Neural progenitor cell (in vitro differentiated cells): ENCODE data around the gene BMPR1B. TPM values are rescaled to one million over a fixed set of nuclear protein-coding genes. Genes with fewer than 3 reads are reported as not detected.

Experiments
- DNase-seq: peaks from one replicate; pipeline ENCODE4 v3.0.0-alpha.2; 2016; ENCODE audit warnings: low spot score
- H2AFZ ChIP-seq: fragments of 200-600 bp; sonication (generic); replicated peaks from 2 replicates; pipeline ENCODE4 v1.6.1; 2016; ENCODE audit warnings: antibody characterized with exemption
- H3F3A ChIP-seq: fragments of 200-600 bp; sonication (generic); 2 replicates; pipeline ENCODE4 v1.6.1; 2016; ENCODE audit warnings: antibody characterized with exemption, low read depth
- H3K27ac ChIP-seq: fragments of 200-600 bp; sonication (generic); 2 replicates; pipeline ENCODE4 v1.5.1; 2016; ENCODE audit warnings: mild to moderate bottlenecking
- H3K27me3 ChIP-seq: fragments of 200-600 bp; sonication (generic); 2 replicates; pipeline ENCODE4 v1.6.1; 2016; ENCODE audit warnings: mild to moderate bottlenecking, moderate library complexity
- H3K36me3 ChIP-seq: fragments of 200-600 bp; sonication (generic); 2 replicates; pipeline ENCODE4 v1.5.1; 2016
- H3K4me1 ChIP-seq: fragments of 200-600 bp; sonication (generic); 2 replicates; pipeline ENCODE4 v1.6.1; 2016; ENCODE audit warnings: mixed run types
- H3K4me2 ChIP-seq: fragments of 200-600 bp; sonication (generic); 2 replicates; pipeline ENCODE4 v1.6.1; 2016
- H3K4me3 ChIP-seq: fragments of 200-600 bp; sonication (generic); 2 replicates; pipeline ENCODE4 v1.5.1; 2016
- H3K79me2 ChIP-seq: fragments of 200-600 bp; sonication (generic); 2 replicates; pipeline ENCODE4 v1.6.1; 2016; ENCODE audit warnings: low read depth
- H3K9ac ChIP-seq: fragments of 200-600 bp; sonication (generic); 2 replicates; pipeline ENCODE4 v1.6.1; 2016
- H3K9me3 ChIP-seq: fragments of 200-600 bp; sonication (generic); 2 replicates; pipeline ENCODE4 v1.5.1; 2016; ENCODE audit warnings: low read depth
- H4K20me1 ChIP-seq: fragments of 200-600 bp; sonication (generic); 2 replicates; pipeline ENCODE4 v1.6.1; 2016; ENCODE audit warnings: low read depth
- H3K27ac Mint-ChIP-seq: 3 replicates; pipeline ENCODE4 v1.8.0; 2021; ENCODE audit warnings: mixed read lengths
- H3K27me3 Mint-ChIP-seq: 2 replicates; pipeline ENCODE4 v1.8.0; 2022; ENCODE audit warnings: low read depth, mild to moderate bottlenecking, inconsistent platforms, moderate library complexity, mixed read lengths; ENCODE audit not compliant: insufficient read depth
- H3K36me3 Mint-ChIP-seq: 3 replicates; pipeline ENCODE4 v1.8.0; 2021; ENCODE audit warnings: mixed read lengths
- H3K4me1 Mint-ChIP-seq: 3 replicates; pipeline ENCODE4 v1.8.0; 2021; ENCODE audit warnings: mixed read lengths
- H3K4me3 Mint-ChIP-seq: 3 replicates; pipeline ENCODE4 v1.8.0; 2021; ENCODE audit warnings: mild to moderate bottlenecking, moderate library complexity, mixed read lengths
- H3K9me3 Mint-ChIP-seq: 3 replicates; pipeline ENCODE4 v1.8.0; 2020; ENCODE audit warnings: mixed read lengths
- EZH2 ChIP-seq: fragments of 200-600 bp; sonication (generic); IDR thresholded peaks from 2 replicates; pipeline ENCODE4 v1.6.1; 2017; ENCODE audit warnings: antibody characterized with exemption, mild to moderate bottlenecking, moderate library complexity
- EZH2phosphoT487 ChIP-seq: fragments of 200-600 bp; sonication (generic); IDR thresholded peaks from 2 replicates; pipeline ENCODE4 v1.6.1; 2017; ENCODE audit warnings: antibody characterized with exemption
- total RNA-seq: library from RNA; depleted of rRNA; stranded (reverse); fragments of >200 nt; gene quantifications from 2 replicates; pipeline ENCODE4 v1.2.3, GENCODE V29; 2015; ENCODE audit warnings: low replicate concordance
- TF ChIP-seq, protein P1 (sequence below): fragments of 200-600 bp; sonication (generic); IDR thresholded peaks from 2 replicates; pipeline ENCODE4 v1.5.1; 2017; ENCODE audit warnings: antibody characterized with exemption, mild to moderate bottlenecking

The BMPR1B gene
- total RNA-seq, 1 donor from 2014 or later = 2.7 TPM

GRCh38 chr4:94941706-94942105 lies 184.0 kb downstream of the BMPR1B start:
- H3K36me3 Mint-ChIP-seq = no peaks in the 10 kb centered on the region

GRCh38 chr4:94944726-94945125 lies 187.0 kb downstream of the BMPR1B start:
- Mint-ChIP-seq H3K27me3 (peaks cover 2% of the 10 kb centered on the region), H3K9me3 (peaks cover 6% of the 10 kb centered on the region), H3K36me3 (peaks cover under 1% of the 10 kb centered on the region), H3K4me1 (peaks cover 8% of the 10 kb centered on the region), H3K4me3 (no peak overlapping the region), H3K27ac (no peak overlapping the region)
- peaks cover 15% of the 10 kb centered on the region for H3K4me1 ChIP-seq
- no peaks in the 10 kb centered on the region for H3K9me3 ChIP-seq
- DNase-seq = no peak
- H3K27me3 ChIP-seq = no peaks in the 10 kb centered on the region
- H3K4me2 ChIP-seq = no peak overlapping the region
- H2AFZ ChIP-seq = no peak overlapping the region
- TF ChIP-seq EZH2phosphoT487 (no peak), EZH2 (no peak)
- TF ChIP-seq, protein P1, sequence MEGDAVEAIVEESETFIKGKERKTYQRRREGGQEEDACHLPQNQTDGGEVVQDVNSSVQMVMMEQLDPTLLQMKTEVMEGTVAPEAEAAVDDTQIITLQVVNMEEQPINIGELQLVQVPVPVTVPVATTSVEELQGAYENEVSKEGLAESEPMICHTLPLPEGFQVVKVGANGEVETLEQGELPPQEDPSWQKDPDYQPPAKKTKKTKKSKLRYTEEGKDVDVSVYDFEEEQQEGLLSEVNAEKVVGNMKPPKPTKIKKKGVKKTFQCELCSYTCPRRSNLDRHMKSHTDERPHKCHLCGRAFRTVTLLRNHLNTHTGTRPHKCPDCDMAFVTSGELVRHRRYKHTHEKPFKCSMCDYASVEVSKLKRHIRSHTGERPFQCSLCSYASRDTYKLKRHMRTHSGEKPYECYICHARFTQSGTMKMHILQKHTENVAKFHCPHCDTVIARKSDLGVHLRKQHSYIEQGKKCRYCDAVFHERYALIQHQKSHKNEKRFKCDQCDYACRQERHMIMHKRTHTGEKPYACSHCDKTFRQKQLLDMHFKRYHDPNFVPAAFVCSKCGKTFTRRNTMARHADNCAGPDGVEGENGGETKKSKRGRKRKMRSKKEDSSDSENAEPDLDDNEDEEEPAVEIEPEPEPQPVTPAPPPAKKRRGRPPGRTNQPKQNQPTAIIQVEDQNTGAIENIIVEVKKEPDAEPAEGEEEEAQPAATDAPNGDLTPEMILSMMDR = no peak
- no peaks in the 10 kb centered on the region for H4K20me1 ChIP-seq
- H3K4me3 ChIP-seq = no peak overlapping the region
- H3K9ac ChIP-seq = no peak overlapping the region
- no peaks in the 10 kb centered on the region for H3K79me2 ChIP-seq
- no peaks in the 10 kb centered on the region for H3F3A ChIP-seq
- H3K36me3 ChIP-seq = no peaks in the 10 kb centered on the region
- no peak overlapping the region for H3K27ac ChIP-seq

More at GRCh38 chr4:94941706-94942105, 184.0 kb downstream of the BMPR1B start:
- no peak overlapping the region for H3K4me3 Mint-ChIP-seq
- no peak for DNase-seq
- H3K79me2 ChIP-seq = no peaks in the 10 kb centered on the region
- H3K27ac ChIP-seq = no peak overlapping the region
- no peak overlapping the region for H2AFZ ChIP-seq
- peaks cover 12% of the 10 kb centered on the region for H3K4me1 Mint-ChIP-seq
- H3K9me3 ChIP-seq = no peaks in the 10 kb centered on the region
- no peaks in the 10 kb centered on the region for H3K27me3 ChIP-seq
- no peaks in the 10 kb centered on the region for H3K9me3 Mint-ChIP-seq
- no peak overlapping the region for H3K4me3 ChIP-seq
- no peak overlapping the region for H3K27ac Mint-ChIP-seq
- no peaks in the 10 kb centered on the region for H4K20me1 ChIP-seq
- peaks cover 17% of the 10 kb centered on the region for H3K4me1 ChIP-seq
- no peak overlapping the region for H3K4me2 ChIP-seq
- TF ChIP-seq, protein P1 = no peak
- TF ChIP-seq EZH2phosphoT487 (no peak), EZH2 (no peak)
- no peaks in the 10 kb centered on the region for H3F3A ChIP-seq
- no peak overlapping the region for H3K9ac ChIP-seq
- H3K27me3 Mint-ChIP-seq = peaks cover 2% of the 10 kb centered on the region
- no peaks in the 10 kb centered on the region for H3K36me3 ChIP-seq

- no peak overlapping the region for H3K27ac Mint-ChIP-seq
Measured at GRCh38 chr4:94947681-94948108, 189.9 kb downstream of the BMPR1B start.

More at GRCh38 chr4:94947681-94948108, 189.9 kb downstream of the BMPR1B start:
- TF ChIP-seq EZH2 (no peak), EZH2phosphoT487 (no peak)
- TF ChIP-seq, protein P1 = no peak
- no peak overlapping the region for H3K4me3 ChIP-seq
- H3F3A ChIP-seq = no peaks in the 10 kb centered on the region
- no peaks in the 10 kb centered on the region for H3K9me3 ChIP-seq
- H3K79me2 ChIP-seq = no peaks in the 10 kb centered on the region
- no peak overlapping the region for H3K9ac ChIP-seq
- H4K20me1 ChIP-seq = no peaks in the 10 kb centered on the region
- Mint-ChIP-seq H3K4me1 (no peaks in the 10 kb centered on the region), H3K9me3 (peaks cover 29% of the 10 kb centered on the region), H3K36me3 (peaks cover 7% of the 10 kb centered on the region), H3K27me3 (peaks cover 2% of the 10 kb centered on the region), H3K4me3 (no peak overlapping the region)
- no peaks in the 10 kb centered on the region for H3K27me3 ChIP-seq
- no peaks in the 10 kb centered on the region for H3K4me1 ChIP-seq
- H2AFZ ChIP-seq = no peak overlapping the region
- no peak overlapping the region for H3K27ac ChIP-seq
- H3K36me3 ChIP-seq = no peaks in the 10 kb centered on the region
- no peak overlapping the region for H3K4me2 ChIP-seq
- DNase-seq = peak; percentile 8
